A673 (cell line): ENCODE data around the gene FANCG. TPM values are rescaled to one million over a fixed set of nuclear protein-coding genes. Genes with fewer than 3 reads are reported as not detected.

Source experiments
- BruUV-seq: library from RNA; stranded (reverse); fragments of 400-500 nt; replicated peaks from 2 replicates; lab custom pipeline; 2021; lab: Mats Ljungman, UMichigan
- CTCF ChIA-PET: fragments of 300-600 bp; sonication (Branson Sonifier 250); formaldehyde crosslinking; loops from one replicate; lab custom pipeline; 2022; ENCODE audit warnings: antibody characterized with exemption; lab: Charles Lee
- POLR2A ChIA-PET: fragments of 300-600 bp; sonication (Branson Sonifier 250); formaldehyde crosslinking; loops from one replicate; lab custom pipeline; 2022; ENCODE audit warnings: antibody characterized with exemption; ENCODE audit not compliant: low non-redundant PET; lab: Charles Lee
- DNase-seq: peaks from one replicate; pipeline ENCODE4 v3.0.0-alpha.2; 2015; ENCODE audit warnings: low spot score
- H3K27ac ChIP-seq: fragments of 200-600 bp; sonication (generic); 2 replicates; pipeline ENCODE4 v1.5.1; 2016; ENCODE audit warnings: mixed run types, low read depth, mild to moderate bottlenecking, mixed read lengths, antibody characterized with exemption, low read length; ENCODE audit not compliant: poor library complexity, severe bottlenecking
- H3K27me3 ChIP-seq: fragments of 200-600 bp; sonication (generic); replicated peaks from 2 replicates; pipeline ENCODE4 v1.6.1; 2017; ENCODE audit warnings: mixed run types, low read depth, mild to moderate bottlenecking, mixed read lengths, antibody characterized with exemption, low read length; ENCODE audit not compliant: insufficient read depth, poor library complexity
- H3K36me3 ChIP-seq: fragments of 200-600 bp; sonication (generic); 2 replicates; pipeline ENCODE4 v1.6.1; 2016; ENCODE audit warnings: mixed run types, mild to moderate bottlenecking, mixed read lengths, antibody characterized with exemption, low read length; ENCODE audit not compliant: insufficient read depth, poor library complexity, severe bottlenecking
- H3K4me1 ChIP-seq: fragments of 200-600 bp; sonication (generic); 2 replicates; pipeline ENCODE4 v1.6.1; 2017; ENCODE audit warnings: mixed run types, mild to moderate bottlenecking, mixed read lengths, antibody characterized with exemption, low read length; ENCODE audit not compliant: insufficient read depth, poor library complexity, severe bottlenecking
- H3K4me3 ChIP-seq: fragments of 200-600 bp; sonication (generic); 2 replicates; pipeline ENCODE4 v1.5.1; 2016; ENCODE audit warnings: low read depth, mixed run types, mild to moderate bottlenecking, mixed read lengths, low read length; ENCODE audit not compliant: poor library complexity, severe bottlenecking
- H3K9me3 ChIP-seq: fragments of 200-600 bp; sonication (generic); 2 replicates; pipeline ENCODE4 v1.6.1; 2016; ENCODE audit warnings: mixed run types, low read depth, mild to moderate bottlenecking, mixed read lengths, antibody characterized with exemption, low read length; ENCODE audit not compliant: poor library complexity, severe bottlenecking
- CTCF ChIP-seq: fragments of 300-800, 200-600 bp; sonication (generic); conservative IDR thresholded peaks from 2 replicates; pipeline ENCODE4 v1.5.1; 2017; ENCODE audit warnings: low read depth, mild to moderate bottlenecking, antibody characterized with exemption, low read length, moderate library complexity, mixed read lengths
- EZH2 ChIP-seq: fragments of 200-600 bp; sonication (generic); IDR thresholded peaks from 2 replicates; pipeline ENCODE4 v1.6.1; 2017; ENCODE audit warnings: borderline replicate concordance, low read depth, mild to moderate bottlenecking, mixed read lengths, antibody characterized with exemption, low read length; ENCODE audit not compliant: poor library complexity, severe bottlenecking
- intact Hi-C: fragments of 100-400 bp; cut with micrococcal nuclease; formaldehyde crosslinking; loops from one replicate; pipeline ENCODE4 v1.10.0; 2022; ENCODE audit not compliant: unreplicated experiment
- total RNA-seq: library from RNA; stranded (reverse); gene quantifications from 2 replicates; pipeline ENCODE4 v1.2.3, GENCODE V29; 2021

Gene FANCG
- total RNA-seq, 1 experiment from 2014 or later = 110 TPM

- ChIA-PET CTCF (no interaction called here), POLR2A (no interaction called here)
- TF ChIP-seq CTCF (no peak), EZH2 (no peak)
- Histone ChIP-seq H3K4me1 (no peaks in the 10 kb centered on the region), H3K27me3 (no peaks in the 10 kb centered on the region), H3K27ac (no peak overlapping the region), H3K4me3 (no peak overlapping the region), H3K36me3 (peaks cover 51% of the 10 kb centered on the region), H3K9me3 (no peaks in the 10 kb centered on the region)
- no peak for DNase-seq
- intact Hi-C loops = no loop called here
- BruUV-seq = no TSS peak
These were observed 24.7 kb downstream of the FANCG start for GRCh38 chr9:35054871-35055644.

DNA sequence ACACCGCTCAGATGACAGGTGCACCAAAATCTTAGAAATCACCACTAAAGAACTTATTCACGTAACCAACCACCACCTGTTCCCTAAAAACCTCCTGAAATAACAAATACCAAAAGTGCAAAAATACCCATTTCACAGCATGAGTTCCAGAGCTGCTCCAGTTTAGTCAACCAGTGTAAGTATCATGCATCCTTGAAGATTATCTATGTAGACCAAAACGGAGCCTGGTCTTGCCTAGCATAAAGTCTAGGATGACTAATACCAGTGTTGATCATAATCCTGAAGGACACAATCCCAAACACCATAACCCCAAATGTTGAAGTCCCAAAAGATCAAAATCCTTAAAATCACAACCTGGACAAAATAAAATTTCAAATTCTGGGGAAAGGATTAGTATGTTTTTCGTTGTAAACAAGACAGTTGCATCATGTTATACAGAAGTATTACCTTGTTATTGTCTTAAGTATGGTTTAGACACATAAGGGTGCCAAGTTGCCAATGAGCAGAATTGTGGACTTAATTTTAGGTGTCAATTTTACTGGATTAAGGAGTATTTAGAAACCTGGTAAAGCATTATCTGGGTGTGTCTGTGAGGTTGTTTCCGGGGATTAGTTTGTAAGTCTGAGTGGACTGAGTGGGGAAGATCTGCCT is 25.4 kb downstream of the FANCG start:
- CTCF ChIA-PET = no interaction called here
- H3K27ac ChIP-seq = no peak overlapping the region
- H3K27me3 ChIP-seq = no peaks in the 10 kb centered on the region
- no peaks in the 10 kb centered on the region for H3K9me3 ChIP-seq
- peaks cover 44% of the 10 kb centered on the region for H3K36me3 ChIP-seq
- intact Hi-C loops = no loop called here
- POLR2A ChIA-PET = no interaction called here
- DNase-seq = no peak
- BruUV-seq = no TSS peak
- H3K4me3 ChIP-seq = no peak overlapping the region
- H3K4me1 ChIP-seq = no peaks in the 10 kb centered on the region
- TF ChIP-seq CTCF = no peak
- TF ChIP-seq EZH2 = no peak

- ChIA-PET POLR2A (interaction anchor here (0.7 kb wide), 1 partner anchor 26 kb away, joined by 3 read pairs; no protein-coding TSS in a partner anchor), CTCF (interaction anchor here (0.6 to 2.5 kb wide), 12 partner anchors 9 to 596 kb away, joined by 3 to 61 read pairs (median 3); partner anchors contain the start of genes FANCG and PIGO)
- DNase-seq = peak; percentile 71
- H3K27me3 ChIP-seq = no peaks in the 10 kb centered on the region
- H3K36me3 ChIP-seq = peaks cover 14% of the 10 kb centered on the region
- intact Hi-C loops = loop anchor here (2.0 kb wide), 1 partner anchor 153 kb away; no protein-coding TSS in a partner anchor
- H3K9me3 ChIP-seq = no peaks in the 10 kb centered on the region
- TF ChIP-seq CTCF = peak; percentile 72
- no peak for TF ChIP-seq EZH2
- no peak overlapping the region for H3K27ac ChIP-seq
- no peak overlapping the region for H3K4me3 ChIP-seq
- H3K4me1 ChIP-seq = no peaks in the 10 kb centered on the region
- no TSS peak for BruUV-seq
These were observed 28.4 kb downstream of the FANCG start for GRCh38 chr9:35051069-35051967.
